HEK293 (cell line): ENCODE results near the gene NPAS1.
"Not testable (repeated sequence)": the region's sequence is repeated elsewhere in the genome, so short reads cannot be mapped to it uniquely, and the experiment has no call there.

Source experiments
- CTCF ChIA-PET: fragments of 350-600 bp; formaldehyde crosslinking; extraction: SDS; loops from one replicate; lab custom pipeline; 2021; ENCODE audit warnings: antibody characterized with exemption; lab: Yijun Ruan, JAX
- POLR2A ChIA-PET: fragments of 300-600 bp; formaldehyde crosslinking; extraction: SDS; loops from one replicate; lab custom pipeline; 2020; ENCODE audit warnings: antibody characterized with exemption, inconsistent platforms; lab: Yijun Ruan, JAX
- H3K27ac ChIP-seq: fragments of 200-500 bp; sonication (Bioruptor generic); 2 replicates; pipeline ENCODE4 v1.5.1; 2014; ENCODE audit warnings: low read depth, low read length, control low read depth, inconsistent platforms; ENCODE audit errors: extremely low read depth
- H3K36me3 ChIP-seq, 2 experiments: fragments of 200-500 bp in 1 of 2; sonication (Bioruptor generic) in 1 of 2; 1 replicate in 1 of 2; 2 replicates in 1 of 2; pipeline ENCODE4 v1.5.1; 2014 to 2017; ENCODE audit warnings: inconsistent platforms in 2 of 2, low read length in 2 of 2; ENCODE audit not compliant: control insufficient read depth in 2 of 2, insufficient read depth in 1 of 2
- H3K4me1 ChIP-seq: fragments of 200-500 bp; sonication (Bioruptor generic); 2 replicates; pipeline ENCODE4 v1.5.1; 2014; ENCODE audit warnings: mild to moderate bottlenecking, low read length, inconsistent platforms; ENCODE audit not compliant: control insufficient read depth, insufficient read depth
- H3K4me3 ChIP-seq: 2 replicates; pipeline ENCODE4 v1.5.1; 2011; ENCODE audit warnings: low read depth, mild to moderate bottlenecking, control low read depth, low read length, moderate library complexity
- H3K9me3 ChIP-seq: fragments of 200-500 bp; sonication (Bioruptor generic); 2 replicates; pipeline ENCODE4 v1.5.1; 2014; ENCODE audit warnings: low read depth, low read length, inconsistent platforms; ENCODE audit not compliant: control insufficient read depth, insufficient read depth
- FEZF1 ChIP-seq: fragments of 450-650 bp; formaldehyde crosslinking; IDR thresholded peaks from 2 replicates; pipeline ENCODE4 v1.5.1; 2016; ENCODE audit warnings: missing biosample characterization, missing genetic modification characterization
- KLF8 ChIP-seq: fragments of 450-650 bp; formaldehyde crosslinking; IDR thresholded peaks from 2 replicates; pipeline ENCODE4 v1.5.1; 2016; ENCODE audit warnings: missing biosample characterization, missing genetic modification characterization
- REPIN1 ChIP-seq: fragments of 450-650 bp; formaldehyde crosslinking; IDR thresholded peaks from 2 replicates; pipeline ENCODE4 v1.5.1; 2017; ENCODE audit warnings: missing biosample characterization, missing genetic modification characterization, low read depth
- SCRT1 ChIP-seq: fragments of 450-650 bp; formaldehyde crosslinking; IDR thresholded peaks from 2 replicates; pipeline ENCODE4 v1.5.1; 2016; ENCODE audit warnings: missing biosample characterization, missing genetic modification characterization, borderline replicate concordance
- SCRT2 ChIP-seq: fragments of 450-650 bp; formaldehyde crosslinking; IDR thresholded peaks from 2 replicates; pipeline ENCODE4 v1.5.1; 2016; ENCODE audit warnings: missing biosample characterization, missing genetic modification characterization
- SETDB1 ChIP-seq: IDR thresholded peaks from one replicate; pipeline ENCODE4 v1.6.1; 2017; ENCODE audit warnings: mild to moderate bottlenecking, low read length, moderate library complexity, mixed read lengths; ENCODE audit not compliant: insufficient read length
- YY2 ChIP-seq: fragments of 450-650 bp; formaldehyde crosslinking; IDR thresholded peaks from 2 replicates; pipeline ENCODE4 v1.5.1; 2016; ENCODE audit warnings: missing biosample characterization, missing genetic modification characterization
- ZEB2 ChIP-seq: fragments of 450-650 bp; formaldehyde crosslinking; IDR thresholded peaks from 2 replicates; pipeline ENCODE4 v1.5.1; 2016; ENCODE audit warnings: missing biosample characterization, missing genetic modification characterization
- ZFP3 ChIP-seq: fragments of 450-650 bp; formaldehyde crosslinking; IDR thresholded peaks from 2 replicates; pipeline ENCODE4 v1.5.1; 2016; ENCODE audit warnings: low read depth, missing biosample characterization, missing genetic modification characterization
- ZIC2 ChIP-seq: fragments of 450-650 bp; formaldehyde crosslinking; IDR thresholded peaks from 2 replicates; pipeline ENCODE4 v1.5.1; 2016; ENCODE audit warnings: missing biosample characterization, missing genetic modification characterization
- ZNF112 ChIP-seq: fragments of 450-650 bp; formaldehyde crosslinking; IDR thresholded peaks from 2 replicates; pipeline ENCODE4 v1.5.0; 2017; ENCODE audit warnings: missing biosample characterization, missing genetic modification characterization
- ZNF133 ChIP-seq: fragments of 450-650 bp; formaldehyde crosslinking; IDR thresholded peaks from 2 replicates; pipeline ENCODE4 v1.5.1; 2016; ENCODE audit warnings: missing biosample characterization, missing genetic modification characterization
- ZNF2 ChIP-seq: fragments of 450-650 bp; formaldehyde crosslinking; IDR thresholded peaks from 2 replicates; pipeline ENCODE4 v1.5.1; 2016; ENCODE audit warnings: missing biosample characterization, missing genetic modification characterization
- ZNF23 ChIP-seq: fragments of 450-650 bp; formaldehyde crosslinking; IDR thresholded peaks from 2 replicates; pipeline ENCODE4 v1.5.1; 2016; ENCODE audit warnings: missing biosample characterization, missing genetic modification characterization, borderline replicate concordance
- ZNF274 ChIP-seq, 2 experiments: fragments of 200-500 bp in 1 of 2; fragments of 450-650 bp in 1 of 2; sonication (Bioruptor generic) in 1 of 2; formaldehyde crosslinking in 1 of 2; IDR thresholded peaks; 2 replicates each; pipeline versions ENCODE4 v1.5.1 to v1.6.1; 2014 to 2016; ENCODE audit warnings: borderline replicate concordance in 1 of 2, inconsistent platforms in 1 of 2, low read length in 1 of 2, missing biosample characterization in 1 of 2, missing genetic modification characterization in 1 of 2
- ZNF423 ChIP-seq: fragments of 450-650 bp; formaldehyde crosslinking; IDR thresholded peaks from 2 replicates; pipeline ENCODE4 v1.5.1; 2016; ENCODE audit warnings: missing biosample characterization, missing genetic modification characterization
- ZNF426 ChIP-seq: fragments of 450-650 bp; formaldehyde crosslinking; IDR thresholded peaks from 2 replicates; pipeline ENCODE4 v1.5.1; 2017; ENCODE audit warnings: missing biosample characterization, missing genetic modification characterization, mild to moderate bottlenecking, inconsistent platforms, moderate library complexity
- ZNF473 ChIP-seq: fragments of 450-650 bp; formaldehyde crosslinking; IDR thresholded peaks from 2 replicates; pipeline ENCODE4 v1.5.1; 2017; ENCODE audit warnings: missing biosample characterization, missing genetic modification characterization
- ZNF600 ChIP-seq: fragments of 450-650 bp; formaldehyde crosslinking; IDR thresholded peaks from 2 replicates; pipeline ENCODE4 v1.5.1; 2016; ENCODE audit warnings: missing biosample characterization, missing genetic modification characterization
- ZNF629 ChIP-seq: fragments of 450-650 bp; formaldehyde crosslinking; IDR thresholded peaks from 2 replicates; pipeline ENCODE4 v1.5.1; 2017; ENCODE audit warnings: missing biosample characterization, missing genetic modification characterization
- ZNF654 ChIP-seq: fragments of 450-650 bp; formaldehyde crosslinking; IDR thresholded peaks from 2 replicates; pipeline ENCODE4 v1.5.1; 2016; ENCODE audit warnings: low read depth, missing biosample characterization, missing genetic modification characterization
- ZNF76 ChIP-seq: fragments of 450-650 bp; formaldehyde crosslinking; IDR thresholded peaks from 2 replicates; pipeline ENCODE4; 2016; ENCODE audit warnings: low read depth, missing biosample characterization, missing genetic modification characterization, borderline replicate concordance
- TF ChIP-seq, protein P1 (sequence below): fragments of 450-650 bp; formaldehyde crosslinking; IDR thresholded peaks from 2 replicates; pipeline ENCODE4 v1.5.1; 2017; ENCODE audit warnings: missing biosample characterization, missing genetic modification characterization
- TF ChIP-seq, protein P2 (sequence below): fragments of 450-650 bp; formaldehyde crosslinking; IDR thresholded peaks from 2 replicates; pipeline ENCODE4 v1.5.1; 2016; ENCODE audit warnings: missing biosample characterization, missing genetic modification characterization

The NPAS1 gene

DNA sequence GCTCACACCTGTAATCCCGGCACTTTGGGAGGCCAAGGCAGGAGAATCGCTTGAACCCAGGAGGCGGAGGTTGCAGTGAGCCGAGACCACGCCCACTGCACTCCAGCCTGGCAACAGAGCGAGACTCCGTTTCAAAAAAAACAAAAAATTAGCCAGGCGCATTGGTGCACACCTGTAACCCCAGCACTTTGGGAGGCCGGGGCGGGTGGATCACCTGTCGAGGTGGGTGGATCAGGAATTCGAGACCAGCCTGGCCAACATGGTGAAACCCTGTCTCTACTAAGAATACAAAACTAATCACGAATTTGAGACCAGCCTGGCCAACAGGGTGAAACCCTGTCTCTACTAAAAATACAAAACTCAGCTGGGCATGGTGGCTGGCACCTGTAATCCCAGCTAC, 58.7 kb downstream of the NPAS1 start:
- TF ChIP-seq SCRT1 (tag by site-specific recombination) (peak; percentile 96), SCRT2 (tag by site-specific recombination) (peak; percentile 73)
- peaks cover 68 to 95% of the 10 kb centered on the region in 2 experiments for H3K36me3 ChIP-seq
- ChIA-PET CTCF (interaction anchor here (0.7 to 4.0 kb wide), 10 partner anchors 13 to 675 kb away, joined by 3 to 69 read pairs (median 8); no protein-coding TSS in a partner anchor), POLR2A (interaction anchor here (1.6 kb wide), 1 partner anchor 13 kb away, joined by 4 read pairs; no protein-coding TSS in a partner anchor)
- not testable (repeated sequence) for H3K27ac ChIP-seq, H3K4me3 ChIP-seq, H3K9me3 ChIP-seq, H3K4me1 ChIP-seq

DNA sequence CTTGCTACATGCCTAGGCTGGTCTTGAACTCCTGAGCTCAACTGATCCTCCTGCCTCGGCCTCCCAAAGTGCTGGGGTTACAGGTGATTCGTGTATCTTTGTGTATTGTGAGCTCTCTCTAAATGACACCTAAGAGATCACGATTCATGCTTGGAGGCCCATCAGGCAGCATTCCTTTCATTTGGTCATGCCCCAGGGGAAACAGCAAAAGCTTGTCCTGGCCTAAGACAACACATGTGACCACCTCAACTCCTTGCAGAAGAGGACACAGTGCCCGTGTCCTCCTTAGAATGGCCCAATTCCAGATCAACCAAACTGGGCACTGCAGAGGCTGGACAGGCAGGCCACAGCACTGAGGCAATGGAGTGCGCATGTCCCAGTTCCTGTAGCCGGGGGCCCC, 61.5 kb downstream of the NPAS1 start:
- H3K4me1 ChIP-seq: no peaks in the 10 kb centered on the region
- CTCF ChIA-PET: interaction anchor here (0.5 to 4.0 kb wide), 8 partner anchors 11 to 165 kb away, joined by 3 to 69 read pairs (median 14); no protein-coding TSS in a partner anchor
- TF ChIP-seq YY2: no peak
- TF ChIP-seq ZNF274 (IDR thresholded peaks at IDR 0.05; ENCODE audit: low read length): no peak
- no peak for TF ChIP-seq ZNF274 (tag by site-specific recombination; IDR thresholded peaks at IDR 0.05; ENCODE audit: borderline replicate concordance)
- no peak for TF ChIP-seq ZNF423
- TF ChIP-seq, protein P1, sequence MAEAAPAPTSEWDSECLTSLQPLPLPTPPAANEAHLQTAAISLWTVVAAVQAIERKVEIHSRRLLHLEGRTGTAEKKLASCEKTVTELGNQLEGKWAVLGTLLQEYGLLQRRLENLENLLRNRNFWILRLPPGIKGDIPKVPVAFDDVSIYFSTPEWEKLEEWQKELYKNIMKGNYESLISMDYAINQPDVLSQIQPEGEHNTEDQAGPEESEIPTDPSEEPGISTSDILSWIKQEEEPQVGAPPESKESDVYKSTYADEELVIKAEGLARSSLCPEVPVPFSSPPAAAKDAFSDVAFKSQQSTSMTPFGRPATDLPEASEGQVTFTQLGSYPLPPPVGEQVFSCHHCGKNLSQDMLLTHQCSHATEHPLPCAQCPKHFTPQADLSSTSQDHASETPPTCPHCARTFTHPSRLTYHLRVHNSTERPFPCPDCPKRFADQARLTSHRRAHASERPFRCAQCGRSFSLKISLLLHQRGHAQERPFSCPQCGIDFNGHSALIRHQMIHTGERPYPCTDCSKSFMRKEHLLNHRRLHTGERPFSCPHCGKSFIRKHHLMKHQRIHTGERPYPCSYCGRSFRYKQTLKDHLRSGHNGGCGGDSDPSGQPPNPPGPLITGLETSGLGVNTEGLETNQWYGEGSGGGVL: no peak
- H3K9me3 ChIP-seq: no peaks in the 10 kb centered on the region
- H3K36me3 ChIP-seq: peaks cover 67 to 95% of the 10 kb centered on the region in 2 experiments
- H3K4me3 ChIP-seq: no peak overlapping the region
- peak overlapping the region; percentile 37; the same call in 1 of the 2 replicates for H3K27ac ChIP-seq
- POLR2A ChIA-PET: interaction anchor here (1.5 to 3.1 kb wide), 2 partner anchors 32 to 50 kb away, joined by 3 to 36 read pairs; partner anchors contain the start of genes SAE1 and ZC3H4

DNA sequence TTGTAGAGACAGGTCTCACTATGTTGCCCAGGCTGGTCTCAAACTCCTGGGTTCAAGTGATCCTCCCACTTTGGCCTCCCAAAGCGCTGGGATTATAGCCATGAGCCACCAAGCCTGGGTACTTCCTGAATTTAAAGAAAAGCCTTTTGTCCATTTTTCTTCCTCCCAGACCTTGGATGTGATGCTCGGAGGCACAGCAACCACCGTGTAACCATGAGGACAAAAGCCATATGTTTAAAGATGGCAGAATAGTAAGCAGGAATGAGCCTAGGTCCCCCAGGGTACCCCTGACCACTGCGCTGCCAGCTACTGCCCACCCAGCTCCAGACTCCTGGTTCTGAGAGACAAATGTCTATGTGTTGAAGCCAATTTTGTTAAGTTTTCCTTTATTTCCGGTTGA, 62.9 kb downstream of the NPAS1 start:
- no peaks in the 10 kb centered on the region for H3K4me1 ChIP-seq
- H3K36me3 ChIP-seq: peaks cover 61 to 97% of the 10 kb centered on the region in 2 experiments
- CTCF ChIA-PET: interaction anchor here (1.1 to 2.6 kb wide), 4 partner anchors 17 to 162 kb away, joined by 3 to 16 read pairs (median 4); no protein-coding TSS in a partner anchor
- no peak overlapping the region for H3K27ac ChIP-seq
- no peaks in the 10 kb centered on the region for H3K9me3 ChIP-seq
- no peak for TF ChIP-seq ZFP3
- no peak for TF ChIP-seq ZNF473 (tag by site-specific recombination)
- TF ChIP-seq, protein P2, sequence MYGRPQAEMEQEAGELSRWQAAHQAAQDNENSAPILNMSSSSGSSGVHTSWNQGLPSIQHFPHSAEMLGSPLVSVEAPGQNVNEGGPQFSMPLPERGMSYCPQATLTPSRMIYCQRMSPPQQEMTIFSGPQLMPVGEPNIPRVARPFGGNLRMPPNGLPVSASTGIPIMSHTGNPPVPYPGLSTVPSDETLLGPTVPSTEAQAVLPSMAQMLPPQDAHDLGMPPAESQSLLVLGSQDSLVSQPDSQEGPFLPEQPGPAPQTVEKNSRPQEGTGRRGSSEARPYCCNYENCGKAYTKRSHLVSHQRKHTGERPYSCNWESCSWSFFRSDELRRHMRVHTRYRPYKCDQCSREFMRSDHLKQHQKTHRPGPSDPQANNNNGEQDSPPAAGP (tag by site-specific recombination): no peak
- no peak for TF ChIP-seq ZNF76 (tag by site-specific recombination)
- no peak for TF ChIP-seq ZNF426
- H3K4me3 ChIP-seq: no peak overlapping the region
- POLR2A ChIA-PET: interaction anchor here (0.7 kb wide), 1 partner anchor 10 kb away, joined by 5 read pairs; no protein-coding TSS in a partner anchor

DNA sequence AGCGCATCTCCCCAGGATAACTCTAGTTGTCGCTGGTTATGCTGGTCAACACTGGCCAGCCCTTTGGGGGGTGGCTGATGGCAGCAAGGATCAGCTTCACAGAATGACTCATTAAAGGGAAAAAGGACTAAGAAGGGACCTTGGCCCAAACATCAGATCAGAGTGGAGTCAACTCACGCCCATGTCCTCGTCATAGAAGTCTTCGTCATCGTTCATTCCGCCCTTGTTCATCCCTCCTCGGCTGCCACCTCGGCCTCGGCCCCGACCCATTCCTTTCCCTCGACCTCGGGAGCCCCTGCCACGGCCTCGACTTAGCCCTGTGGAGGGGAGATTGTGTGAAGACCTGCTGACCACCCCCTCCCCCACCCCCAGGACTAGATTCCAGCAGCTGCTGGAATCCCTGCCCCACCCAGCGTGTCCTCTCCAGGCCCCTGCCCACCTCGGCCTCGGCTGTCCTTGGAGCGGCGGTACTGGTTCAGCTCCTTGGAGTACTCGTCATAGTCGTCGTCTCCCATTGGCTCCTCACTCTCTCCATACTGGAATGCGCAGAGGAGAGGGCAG, 65.3 kb downstream of the NPAS1 start:
- TF ChIP-seq ZNF112 (tag by site-specific recombination) (no peak), ZNF2 (tag by site-specific recombination) (no peak), ZIC2 (no peak), ZNF23 (tag by site-specific recombination) (no peak), SETDB1 (no peak), ZNF133 (no peak), KLF8 (no peak), FEZF1 (tag by site-specific recombination) (no peak), ZNF629 (tag by site-specific recombination) (no peak), ZNF654 (tag by site-specific recombination) (no peak), REPIN1 (tag by site-specific recombination) (no peak), ZEB2 (tag by site-specific recombination) (no peak), ZNF600 (tag by site-specific recombination) (no peak)
- no peak overlapping the region for H3K4me3 ChIP-seq
- no peaks in the 10 kb centered on the region for H3K9me3 ChIP-seq
- H3K36me3 ChIP-seq: peaks cover 65 to 96% of the 10 kb centered on the region in 2 experiments
- CTCF ChIA-PET: interaction anchor here (0.6 kb wide), 1 partner anchor 15 kb away, joined by 3 read pairs; no protein-coding TSS in a partner anchor
- POLR2A ChIA-PET: interaction anchor here (0.6 kb wide), 1 partner anchor 168 kb away, joined by 4 read pairs; no protein-coding TSS in a partner anchor
- H3K27ac ChIP-seq: peak overlapping the region; percentile 31; the same call in 1 of the 2 replicates
- no peaks in the 10 kb centered on the region for H3K4me1 ChIP-seq
